GM21619 (cell line): Measurements from ENCODE around the gene TMSB15B.
"Not testable (repeated sequence)": the region's sequence is repeated elsewhere in the genome, so short reads cannot be mapped to it uniquely, and the experiment has no call there.

Experiments used
- ATAC-seq: cut with Tn5 transposase; IDR thresholded peaks from one replicate; pipeline ENCODE4 v1.9.1; 2021; ENCODE audit not compliant: unreplicated experiment

Gene TMSB15B

GRCh38 chrX:103962411-103963278 is at the start of gene TMSB15B:
TMSB15B (plus strand) TSS chrX:103962627.
- ATAC-seq = peak; percentile 99

GRCh38 chrX:103913356-103914020 is 48.9 kb upstream of the TMSB15B start:
- no peak for ATAC-seq

GRCh38 chrX:103918050-103918449 is 44.4 kb upstream of the TMSB15B start:
- ATAC-seq = peak; percentile 34

GRCh38 chrX:103918571-103919269 is 43.7 kb upstream of the TMSB15B start:
- peak; percentile 75 for ATAC-seq

DNA sequence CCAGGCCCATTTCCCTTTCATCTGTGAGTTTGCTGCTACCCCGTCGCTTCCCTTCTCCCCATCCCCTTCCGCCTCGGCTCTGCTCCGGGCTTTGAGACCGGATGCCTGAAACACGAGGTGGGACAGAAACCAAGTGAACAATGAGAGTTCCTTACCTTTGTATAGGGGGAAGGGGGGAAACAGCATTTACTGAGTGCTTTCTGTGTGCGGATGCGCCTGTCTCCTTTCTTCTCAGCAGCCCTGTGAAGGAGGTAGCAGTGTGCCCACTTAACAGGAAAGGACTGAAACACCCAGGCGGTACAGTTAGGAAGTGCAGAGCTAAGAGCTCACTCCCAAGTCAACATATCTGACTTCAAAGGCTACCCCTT is 43.2 kb upstream of the TMSB15B start:
- ATAC-seq = peak; percentile 44

GRCh38 chrX:103920515-103920914 is 41.9 kb upstream of the TMSB15B start:
- peak; percentile 42 for ATAC-seq

DNA sequence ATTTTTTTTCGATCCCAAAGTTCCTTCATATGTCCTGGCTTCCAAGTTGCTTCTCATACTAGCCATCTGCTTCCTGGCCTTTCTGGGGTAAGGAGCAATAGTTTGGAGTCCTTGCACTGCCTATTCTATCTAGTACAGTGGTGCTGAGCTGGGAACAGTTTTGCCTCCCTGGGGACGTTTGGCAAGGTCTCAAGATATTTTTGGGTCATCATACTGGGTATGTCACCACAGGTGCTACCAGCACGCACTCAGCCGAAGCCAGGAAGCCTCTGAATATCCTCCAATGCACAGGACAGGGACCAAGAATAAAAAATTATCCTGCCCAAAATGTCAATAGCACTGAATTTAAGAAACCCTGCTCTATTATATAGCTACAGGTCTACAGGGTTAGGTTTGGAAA is 35.4 kb upstream of the TMSB15B start:
- ATAC-seq = no peak

DNA sequence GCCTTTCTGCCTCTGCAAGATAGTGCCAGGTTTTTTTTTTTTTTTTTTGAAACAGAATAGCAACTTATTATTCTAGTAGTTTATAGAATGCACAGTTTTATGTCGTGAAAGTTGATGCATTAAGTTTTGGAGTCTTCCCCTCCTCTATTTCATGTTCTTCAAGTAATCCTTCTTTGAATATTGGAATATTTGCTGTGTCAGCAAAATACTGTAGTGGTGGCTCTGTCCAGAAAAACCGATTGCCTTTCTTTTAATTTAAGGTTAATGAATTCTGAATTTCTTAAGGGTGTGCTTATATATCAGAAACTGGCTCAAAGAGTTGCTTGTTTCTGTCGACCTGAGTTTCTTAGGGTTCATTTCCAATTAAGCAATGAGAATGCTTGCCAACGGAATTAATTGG is 34.8 kb upstream of the TMSB15B start:
- ATAC-seq = no peak

- ATAC-seq = peak; percentile 84
Measured at GRCh38 chrX:103932133-103932532, 30.3 kb upstream of the TMSB15B start.

- not testable (repeated sequence) for ATAC-seq
Measured at GRCh38 chrX:103940257-103940656, 22.2 kb upstream of the TMSB15B start.

- ATAC-seq = no peak
Measured at GRCh38 chrX:103941201-103941975, 21.0 kb upstream of the TMSB15B start.

- ATAC-seq = no peak
Measured at GRCh38 chrX:103949506-103949905, 12.9 kb upstream of the TMSB15B start.

DNA sequence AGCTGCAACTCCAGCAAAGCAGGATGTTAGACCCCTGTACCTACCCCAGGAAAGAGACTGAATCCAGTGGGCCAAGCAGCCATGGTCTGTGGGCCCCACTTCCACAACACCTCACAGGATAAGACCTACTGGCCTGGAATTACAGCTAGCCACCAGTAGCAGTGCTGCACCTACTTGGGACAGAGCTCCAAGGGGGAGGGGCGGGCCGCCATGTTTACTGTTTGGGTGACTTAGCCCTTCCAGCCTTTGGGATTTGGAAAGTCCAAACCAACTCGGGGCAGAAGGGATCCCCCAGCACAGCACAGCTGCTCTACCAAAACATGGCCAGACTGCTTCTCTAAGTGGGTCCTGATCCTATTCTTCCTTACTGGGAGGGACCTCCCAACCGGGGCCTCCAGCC is 9.1 kb upstream of the TMSB15B start:
- ATAC-seq = no peak

DNA sequence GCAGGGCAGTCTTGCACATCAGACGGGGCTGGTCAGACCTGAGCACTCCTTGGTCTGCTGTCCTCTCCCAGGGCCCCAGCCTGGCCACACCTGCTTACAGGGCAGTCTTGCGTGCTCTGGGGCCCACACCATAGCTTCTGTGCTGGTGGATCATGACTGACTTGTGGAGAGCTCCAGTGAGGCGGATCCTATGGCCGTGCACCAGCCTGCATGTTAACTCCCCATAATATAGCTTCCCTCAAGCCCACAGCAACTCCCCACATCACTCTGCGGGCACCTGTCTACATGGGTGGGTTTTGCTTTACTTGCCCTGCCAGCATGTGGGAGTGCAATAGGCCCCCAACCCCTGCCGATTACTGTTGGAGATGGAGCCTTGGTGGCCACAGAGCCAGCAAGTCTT is 8.2 kb upstream of the TMSB15B start:
- ATAC-seq = no peak

DNA sequence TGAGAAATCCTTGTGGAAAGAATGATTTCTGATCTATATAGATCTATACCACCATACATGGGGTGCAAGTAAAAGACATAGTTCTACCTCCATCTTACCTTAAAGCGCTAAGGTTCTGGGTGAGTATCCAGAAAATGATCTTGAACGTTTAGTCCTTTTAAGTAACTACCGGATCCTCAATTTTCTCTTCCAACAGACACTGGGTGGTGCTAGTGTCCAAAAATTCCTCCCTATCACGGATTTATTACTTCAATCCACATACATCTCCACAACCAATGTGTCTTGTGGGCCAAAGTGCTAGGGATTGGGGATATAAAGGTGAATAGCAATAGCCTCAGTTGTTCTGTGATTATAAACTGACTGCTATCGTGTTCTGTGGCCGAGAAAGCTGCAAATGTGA is 1.8 kb upstream of the TMSB15B start:
- ATAC-seq = not testable (repeated sequence)

GRCh38 chrX:103983508-103983907 is 21.1 kb downstream of the TMSB15B start:
- ATAC-seq = not testable (repeated sequence)

GRCh38 chrX:103999234-103999633 is 36.8 kb downstream of the TMSB15B start:
- ATAC-seq = peak; percentile 95

- no peak for ATAC-seq
Measured at GRCh38 chrX:104008831-104009230, 46.4 kb downstream of the TMSB15B start.

DNA sequence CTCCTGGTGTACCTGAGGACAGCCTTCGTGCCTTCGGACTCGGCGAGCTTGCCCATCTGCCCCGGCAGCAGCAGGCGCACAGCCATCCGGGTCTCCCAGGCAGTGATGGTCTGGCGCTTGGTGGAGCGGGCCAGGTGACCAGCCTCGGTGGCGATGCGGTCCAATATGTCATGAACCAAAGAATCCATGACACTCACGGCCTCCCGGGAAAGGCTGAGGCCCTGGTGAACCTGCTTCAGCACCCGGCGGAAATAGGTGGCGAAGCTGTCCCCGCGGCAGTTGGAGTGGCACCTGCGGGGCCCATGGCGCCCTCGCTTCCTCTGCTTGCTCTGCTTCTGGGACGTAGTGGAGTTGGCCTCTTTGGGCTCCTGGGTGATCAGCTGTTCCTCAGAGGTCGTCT is 50.7 kb downstream of the TMSB15B start:
- no peak for ATAC-seq

GRCh38 chrX:104013606-104014005 is 51.2 kb downstream of the TMSB15B start, which contains the start of gene H2BW1:
H2BW1 (minus strand) TSS chrX:104013708; CDS start chrX:104013576, 132 bp downstream.
- no peak for ATAC-seq

GRCh38 chrX:104015576-104015975 is 53.1 kb downstream of the TMSB15B start:
- not testable (repeated sequence) for ATAC-seq
